ENCODE results near the gene SIGLEC9.

The SIGLEC9 gene

GRCh38 chr19:51124729-51125128 is at the start of gene SIGLEC9:
SIGLEC9 (plus strand) TSS chr19:51124906; CDS start chr19:51124975, 69 bp downstream.
- FAIRE-seq: no peak
- no peak for DNase-seq (ENCODE audit: low spot score)

GRCh38 chr19:51075998-51076397 is 48.7 kb upstream of the SIGLEC9 start:
- FAIRE-seq (no peak), DNase-seq (ENCODE audit: low spot score) (no peak)

- FAIRE-seq (no peak), DNase-seq (ENCODE audit: low spot score) (no peak)
Measured at GRCh38 chr19:51076631-51077213, 48.0 kb upstream of the SIGLEC9 start.

GRCh38 chr19:51078104-51078503 is 46.6 kb upstream of the SIGLEC9 start:
- FAIRE-seq: no peak

GRCh38 chr19:51078731-51079130 is 46.0 kb upstream of the SIGLEC9 start:
- FAIRE-seq: no peak
- DNase-seq (ENCODE audit: low spot score): no peak

More at GRCh38 chr19:51078104-51078503, 46.6 kb upstream of the SIGLEC9 start:
- DNase-seq (ENCODE audit: low spot score): no peak

- FAIRE-seq (no peak), DNase-seq (ENCODE audit: low spot score) (no peak)
Measured at GRCh38 chr19:51079481-51080110, 45.1 kb upstream of the SIGLEC9 start.

GRCh38 chr19:51081476-51081875 is 43.2 kb upstream of the SIGLEC9 start:
- DNase-seq (ENCODE audit: low spot score) (no peak), FAIRE-seq (no peak)

GRCh38 chr19:51082611-51083010 is 42.1 kb upstream of the SIGLEC9 start, which contains the start of gene KLK14:
KLK14 (minus strand) TSS chr19:51082887; CDS start chr19:51082614, 273 bp downstream.
- no peak for FAIRE-seq

GRCh38 chr19:51083181-51083580 is 41.5 kb upstream of the SIGLEC9 start:
- FAIRE-seq: no peak
- DNase-seq (ENCODE audit: low spot score): no peak

More at GRCh38 chr19:51082611-51083010, 42.1 kb upstream of the SIGLEC9 start, which contains the start of gene KLK14:
- DNase-seq (ENCODE audit: low spot score): no peak

GRCh38 chr19:51083783-51084182 is 40.9 kb upstream of the SIGLEC9 start:
- no peak for DNase-seq (ENCODE audit: low spot score)
- FAIRE-seq: no peak

GRCh38 chr19:51084505-51084904 is 40.2 kb upstream of the SIGLEC9 start:
- DNase-seq (ENCODE audit: low spot score) (no peak), FAIRE-seq (no peak)

GRCh38 chr19:51086153-51086850 is 38.4 kb upstream of the SIGLEC9 start:
- DNase-seq (ENCODE audit: low spot score): no peak
- no peak for FAIRE-seq

- DNase-seq (ENCODE audit: low spot score): no peak
- no peak for FAIRE-seq
Measured at GRCh38 chr19:51089786-51090185, 34.9 kb upstream of the SIGLEC9 start.

GRCh38 chr19:51090471-51090870 is 34.2 kb upstream of the SIGLEC9 start:
- no peak for DNase-seq (ENCODE audit: low spot score)
- no peak for FAIRE-seq

GRCh38 chr19:51091126-51091525 is 33.6 kb upstream of the SIGLEC9 start:
- FAIRE-seq (no peak), DNase-seq (ENCODE audit: low spot score) (no peak)

- DNase-seq (ENCODE audit: low spot score): no peak
- FAIRE-seq: no peak
Measured at GRCh38 chr19:51091895-51092873, 32.5 kb upstream of the SIGLEC9 start.

GRCh38 chr19:51093101-51093500 is 31.6 kb upstream of the SIGLEC9 start:
- FAIRE-seq (no peak), DNase-seq (ENCODE audit: low spot score) (no peak)

GRCh38 chr19:51093510-51094345 is 31.0 kb upstream of the SIGLEC9 start:
- DNase-seq (ENCODE audit: low spot score) (no peak), FAIRE-seq (no peak)

- no peak for FAIRE-seq
Measured at GRCh38 chr19:51094696-51095279, 29.9 kb upstream of the SIGLEC9 start.

More at GRCh38 chr19:51094696-51095279, 29.9 kb upstream of the SIGLEC9 start:
- DNase-seq (ENCODE audit: low spot score): no peak
